CD14-positive monocyte (primary cell): ENCODE measurements around the gene UEVLD. TPM values are rescaled to one million over a fixed set of nuclear protein-coding genes. Genes with fewer than 3 reads are reported as not detected.

Experiments used
- DNase-seq, 3 donors: peaks; one replicate each; pipeline ENCODE4 v3.0.0-alpha.2; 2011 to 2022
- H2AFZ ChIP-seq: 2 replicates; pipeline ENCODE4 v1.6.0; 2012; ENCODE audit warnings: mild to moderate bottlenecking, low read depth, low read length, inconsistent platforms; ENCODE audit not compliant: insufficient read depth, poor library complexity, severe bottlenecking
- H3K27ac ChIP-seq, 2 donors: 1 replicate in 1 of 2; 2 replicates in 1 of 2; pipeline ENCODE4 v1.5.1; 2012 to 2013; ENCODE audit warnings: low read length in 2 of 2, control low read depth in 1 of 2, inconsistent platforms in 1 of 2, low read depth in 1 of 2, mild to moderate bottlenecking in 1 of 2
- H3K27me3 ChIP-seq, 2 donors: one replicate each; pipeline versions ENCODE4 v1.6.0 to v1.6.1; 2011 to 2013; ENCODE audit warnings: low read length in 2 of 2; ENCODE audit not compliant: control insufficient read depth in 2 of 2, insufficient read depth in 2 of 2
- H3K36me3 ChIP-seq, 2 donors: replicated peaks in 1 of 2; 1 replicate in 1 of 2; 2 replicates in 1 of 2; pipeline versions ENCODE4 v1.5.1 to v1.6.1; 2012 to 2013; ENCODE audit warnings: low read length in 2 of 2, control low read depth in 1 of 2, inconsistent platforms in 1 of 2, mild to moderate bottlenecking in 1 of 2; ENCODE audit not compliant: insufficient read depth in 2 of 2, control insufficient read depth in 1 of 2
- H3K4me1 ChIP-seq, 2 donors: 1 replicate in 1 of 2; 2 replicates in 1 of 2; pipeline versions ENCODE4 v1.5.1 to v1.6.1; 2012 to 2013; ENCODE audit warnings: low read length in 2 of 2, control low read depth in 1 of 2, inconsistent platforms in 1 of 2, mild to moderate bottlenecking in 1 of 2, moderate library complexity in 1 of 2; ENCODE audit not compliant: insufficient read depth in 2 of 2, control insufficient read depth in 1 of 2
- H3K4me2 ChIP-seq: replicated peaks from 2 replicates; pipeline ENCODE3; 2012; ENCODE audit warnings: low read length, moderate library complexity, mild to moderate bottlenecking; ENCODE audit not compliant: poor library complexity, severe bottlenecking; ENCODE audit errors: extremely low read depth
- H3K4me3 ChIP-seq, 3 experiments: fragments of 200-600 bp in 1 of 3; sonication (generic) in 1 of 3; replicated peaks in 1 of 3; 1 replicate in 2 of 3; 2 replicates in 1 of 3; pipeline ENCODE4 v1.5.1; 2011 to 2013; ENCODE audit warnings: low read length in 3 of 3, mild to moderate bottlenecking in 3 of 3, control low read depth in 2 of 3, low read depth in 2 of 3, inconsistent platforms in 1 of 3, moderate library complexity in 1 of 3
- H3K79me2 ChIP-seq: 2 replicates; pipeline ENCODE4 v1.6.0; 2012; ENCODE audit warnings: mild to moderate bottlenecking, control low read depth, inconsistent platforms, low read length, moderate library complexity; ENCODE audit not compliant: insufficient read depth
- H3K9ac ChIP-seq: 2 replicates; pipeline ENCODE4 v1.6.0; 2017; ENCODE audit warnings: low read length, mild to moderate bottlenecking; ENCODE audit not compliant: insufficient read depth, poor library complexity, severe bottlenecking
- H3K9me3 ChIP-seq, 2 donors: replicated peaks in 1 of 2; 1 replicate in 1 of 2; 2 replicates in 1 of 2; pipeline versions ENCODE4 v1.5.1 to v1.6.1; 2012 to 2013; ENCODE audit warnings: low read length in 2 of 2, control low read depth in 1 of 2; ENCODE audit not compliant: control insufficient read depth in 1 of 2, insufficient read depth in 1 of 2
- H4K20me1 ChIP-seq: 2 replicates; pipeline ENCODE4 v1.6.0; 2012; ENCODE audit warnings: mild to moderate bottlenecking, low read length, control low read depth, moderate library complexity; ENCODE audit not compliant: insufficient read depth
- H3K27ac Mint-ChIP-seq, 7 donors: one replicate each; pipeline ENCODE4 v1.8.0; 2020; ENCODE audit warnings: mild to moderate bottlenecking in 7 of 7, mixed read lengths in 7 of 7, moderate library complexity in 6 of 7, inconsistent platforms in 2 of 7
- H3K27me3 Mint-ChIP-seq, 3 donors: one replicate each; pipeline ENCODE4 v1.8.0; 2021 to 2022; ENCODE audit warnings: low read depth in 3 of 3, mild to moderate bottlenecking in 3 of 3, mixed read lengths in 3 of 3, moderate library complexity in 3 of 3, inconsistent platforms in 1 of 3
- H3K36me3 Mint-ChIP-seq, 2 donors: one replicate each; pipeline ENCODE4 v1.8.0; 2020; ENCODE audit warnings: mixed read lengths in 2 of 2, inconsistent platforms in 1 of 2, mild to moderate bottlenecking in 1 of 2
- H3K4me1 Mint-ChIP-seq: one replicate; pipeline ENCODE4 v1.8.0; 2020; ENCODE audit warnings: mild to moderate bottlenecking, mixed read lengths
- H3K4me3 Mint-ChIP-seq, 2 donors: one replicate each; pipeline ENCODE4 v1.8.0; 2020; ENCODE audit warnings: mild to moderate bottlenecking in 2 of 2, mixed read lengths in 2 of 2, moderate library complexity in 1 of 2
- H3K9me3 Mint-ChIP-seq, 7 donors: one replicate each; pipeline ENCODE4 v1.8.0; 2020 to 2022; ENCODE audit warnings: mixed read lengths in 7 of 7, mild to moderate bottlenecking in 6 of 7, moderate library complexity in 6 of 7, inconsistent platforms in 2 of 7
- intact Hi-C, 2 donors: fragments of 100-400 bp; cut with micrococcal nuclease; formaldehyde crosslinking; loops; one replicate each; pipeline versions ENCODE4 v1.15.0 to v1.15.1; 2023
- polyA plus RNA-seq, 3 donors: library from polyadenylated mRNA; depleted of rRNA in 1 of 3; unstranded in 2 of 3; stranded (reverse) in 1 of 3; fragments of 300-500 nt in 2 of 3; fragments of >200 nt in 1 of 3; fragmentation: Illumina TruSeq in 2 of 3; gene quantifications; 1 replicate in 2 of 3; 2 replicates in 1 of 3; pipeline ENCODE4 v1.2.3, GENCODE V29; 2012 to 2021
- TF ChIP-seq, protein P1 (sequence below): fragments of 200-600 bp; IDR thresholded peaks from one replicate; pipeline ENCODE4 v1.8.0; 2022; ENCODE audit warnings: antibody characterized with exemption, mild to moderate bottlenecking

UEVLD gene
- polyA plus RNA-seq, 3 donors = 8.0 to 15.5 (median 11.7) TPM

- Mint-ChIP-seq H3K4me3 (no peak overlapping the region), H3K27ac (no peak overlapping the region), H3K9me3 (peaks cover 0 to 1% (median 0%) of the 10 kb centered on the region in 7 donors), H3K27me3 (peaks cover 0 to 6% (median 0%) of the 10 kb centered on the region in 3 donors), H3K36me3 (peaks cover 56 to 73% of the 10 kb centered on the region in 2 donors), H3K4me1 (peaks cover 2% of the 10 kb centered on the region)
- intact Hi-C loops = no loop called here
- H2AFZ ChIP-seq = no peak overlapping the region
- TF ChIP-seq, protein P1, sequence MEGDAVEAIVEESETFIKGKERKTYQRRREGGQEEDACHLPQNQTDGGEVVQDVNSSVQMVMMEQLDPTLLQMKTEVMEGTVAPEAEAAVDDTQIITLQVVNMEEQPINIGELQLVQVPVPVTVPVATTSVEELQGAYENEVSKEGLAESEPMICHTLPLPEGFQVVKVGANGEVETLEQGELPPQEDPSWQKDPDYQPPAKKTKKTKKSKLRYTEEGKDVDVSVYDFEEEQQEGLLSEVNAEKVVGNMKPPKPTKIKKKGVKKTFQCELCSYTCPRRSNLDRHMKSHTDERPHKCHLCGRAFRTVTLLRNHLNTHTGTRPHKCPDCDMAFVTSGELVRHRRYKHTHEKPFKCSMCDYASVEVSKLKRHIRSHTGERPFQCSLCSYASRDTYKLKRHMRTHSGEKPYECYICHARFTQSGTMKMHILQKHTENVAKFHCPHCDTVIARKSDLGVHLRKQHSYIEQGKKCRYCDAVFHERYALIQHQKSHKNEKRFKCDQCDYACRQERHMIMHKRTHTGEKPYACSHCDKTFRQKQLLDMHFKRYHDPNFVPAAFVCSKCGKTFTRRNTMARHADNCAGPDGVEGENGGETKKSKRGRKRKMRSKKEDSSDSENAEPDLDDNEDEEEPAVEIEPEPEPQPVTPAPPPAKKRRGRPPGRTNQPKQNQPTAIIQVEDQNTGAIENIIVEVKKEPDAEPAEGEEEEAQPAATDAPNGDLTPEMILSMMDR = no peak
- no peak overlapping the region for H3K4me3 ChIP-seq
- no peaks in the 10 kb centered on the region for H4K20me1 ChIP-seq
- no peak for DNase-seq
- H3K79me2 ChIP-seq = no peaks in the 10 kb centered on the region
- no peak overlapping the region for H3K4me2 ChIP-seq
- H3K4me1 ChIP-seq = no peaks in the 10 kb centered on the region
- no peak overlapping the region for H3K9ac ChIP-seq
- H3K27me3 ChIP-seq = no peaks in the 10 kb centered on the region
- H3K9me3 ChIP-seq = no peaks in the 10 kb centered on the region
- H3K27ac ChIP-seq = no peak overlapping the region
- peaks cover 61 to 94% of the 10 kb centered on the region in 2 donors for H3K36me3 ChIP-seq
Measured at GRCh38 chr11:18566406-18566805, 22.1 kb downstream of the UEVLD start.

DNA sequence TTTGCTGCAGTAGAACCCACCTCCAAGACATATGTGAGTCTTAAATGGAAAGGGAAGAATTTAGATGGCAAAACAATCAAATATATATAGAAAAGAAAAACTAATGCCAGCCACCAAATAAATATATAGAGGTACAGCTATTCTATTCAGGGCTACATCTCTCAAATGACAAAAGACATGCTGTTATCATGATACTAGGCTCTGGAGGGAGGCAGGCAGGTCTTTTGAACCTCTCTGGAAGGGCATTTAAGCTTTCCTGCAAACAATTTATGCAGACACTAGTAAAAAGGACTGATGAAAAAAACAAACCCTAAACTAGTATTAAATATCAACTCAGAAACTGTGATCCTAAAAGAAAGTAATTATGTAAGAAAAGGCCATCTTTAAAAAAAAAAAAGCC lies 24.4 kb downstream of the UEVLD start:
- Histone ChIP-seq H3K27me3 (no peaks in the 10 kb centered on the region), H3K9me3 (no peaks in the 10 kb centered on the region), H3K4me2 (no peak overlapping the region), H3K27ac (no peak overlapping the region), H3K9ac (no peak overlapping the region), H3K4me3 (no peak overlapping the region), H4K20me1 (no peaks in the 10 kb centered on the region), H2AFZ (no peak overlapping the region), H3K36me3 (peaks cover 54 to 94% of the 10 kb centered on the region in 2 donors), H3K4me1 (no peaks in the 10 kb centered on the region), H3K79me2 (no peaks in the 10 kb centered on the region)
- no peaks in the 10 kb centered on the region for H3K4me1 Mint-ChIP-seq
- intact Hi-C loops = no loop called here
- H3K4me3 Mint-ChIP-seq = no peak overlapping the region
- H3K9me3 Mint-ChIP-seq = no peaks in the 10 kb centered on the region
- peaks cover 0 to 6% (median 0%) of the 10 kb centered on the region in 3 donors for H3K27me3 Mint-ChIP-seq
- no peak overlapping the region for H3K27ac Mint-ChIP-seq
- TF ChIP-seq, protein P1 = no peak
- no peak for DNase-seq
- peaks cover 55 to 74% of the 10 kb centered on the region in 2 donors for H3K36me3 Mint-ChIP-seq
